PFSK-1 (cell line): ENCODE measurements around the gene ARHGAP9.

Source experiments
- POLR2AphosphoS5 ChIP-seq: IDR thresholded peaks from 2 replicates; pipeline ENCODE4 v1.6.1; 2012; ENCODE audit warnings: low read depth, mild to moderate bottlenecking, control low read depth, low read length, moderate library complexity
- TAF1 ChIP-seq: IDR thresholded peaks from 2 replicates; pipeline ENCODE4 v1.6.1; 2012; ENCODE audit warnings: low read length, control low read depth, borderline replicate concordance; ENCODE audit not compliant: insufficient read depth

DNA sequence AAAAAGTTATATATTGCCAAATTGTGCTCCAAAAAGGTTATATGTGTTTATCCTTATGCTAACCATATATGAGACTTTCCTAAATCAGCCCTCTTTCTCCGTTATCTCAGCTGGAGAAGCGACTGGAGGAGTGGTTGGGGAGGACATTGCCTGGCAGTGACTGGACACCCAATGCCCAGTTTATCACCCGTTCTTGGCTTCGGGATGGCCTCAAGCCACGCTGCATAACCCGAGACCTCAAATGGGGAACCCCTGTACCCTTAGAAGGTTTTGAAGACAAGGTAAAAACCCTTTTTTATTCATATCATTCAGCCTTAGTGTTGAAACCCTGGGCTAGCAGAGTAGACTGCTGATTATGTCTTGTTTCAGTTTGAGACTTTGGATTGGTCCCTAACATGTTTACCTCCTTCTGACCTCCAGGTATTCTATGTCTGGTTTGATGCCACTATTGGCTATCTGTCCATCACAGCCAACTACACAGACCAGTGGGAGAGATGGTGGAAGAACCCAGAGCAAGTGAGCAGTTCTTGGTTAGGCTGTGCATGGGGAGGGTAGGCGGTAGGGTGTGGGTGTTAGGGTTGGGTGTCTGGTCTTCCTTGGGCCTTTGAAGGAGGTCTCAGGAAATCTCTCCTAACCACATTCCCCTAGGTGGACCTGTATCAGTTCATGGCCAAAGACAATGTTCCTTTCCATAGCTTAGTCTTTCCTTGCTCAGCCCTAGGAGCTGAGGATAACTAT lies 32.1 kb upstream of the ARHGAP9 start:
- TF ChIP-seq TAF1 = no peak
- TF ChIP-seq POLR2AphosphoS5 = no peak
